Muscle layer of colon (tissue), 2 donors: ENCODE data around the gene GPHN.
"Not testable (repeated sequence)": the region's sequence is repeated elsewhere in the genome, so short reads cannot be mapped to it uniquely, and the experiment has no call there.

Source experiments
- H3K27ac ChIP-seq: one replicate; pipeline ENCODE4 v1.7.0; 2013; ENCODE audit warnings: low read depth, mild to moderate bottlenecking, low read length, moderate library complexity
- H3K27me3 ChIP-seq, 2 donors: one replicate each; pipeline ENCODE4 v1.7.0; 2013; ENCODE audit warnings: low read length in 2 of 2, mild to moderate bottlenecking in 2 of 2; ENCODE audit not compliant: insufficient read depth in 2 of 2, control insufficient read depth in 1 of 2
- H3K36me3 ChIP-seq: one replicate; pipeline ENCODE4 v1.7.0; 2013; ENCODE audit warnings: mild to moderate bottlenecking, low read length; ENCODE audit not compliant: insufficient read depth
- H3K4me1 ChIP-seq: one replicate; pipeline ENCODE4 v1.7.0; 2013; ENCODE audit warnings: mild to moderate bottlenecking, low read length; ENCODE audit not compliant: insufficient read depth
- H3K4me3 ChIP-seq, 2 donors: one replicate each; pipeline ENCODE4 v1.7.0; 2013; ENCODE audit warnings: low read length in 2 of 2, low read depth in 1 of 2, mild to moderate bottlenecking in 1 of 2, moderate library complexity in 1 of 2
- H3K9ac ChIP-seq: one replicate; pipeline ENCODE4 v1.7.0; 2013; ENCODE audit warnings: low read length
- H3K9me3 ChIP-seq: one replicate; pipeline ENCODE4 v1.7.0; 2013; ENCODE audit warnings: mild to moderate bottlenecking, low read length
- donor health status: abdominal sarcoma.
- donor health status: Adenocarcinoma of cecum.

Gene GPHN

GRCh38 chr14:66824251-66824650 lies 316.3 kb downstream of the GPHN start:
- Histone ChIP-seq H3K27me3 (no peaks in the 10 kb centered on the region), H3K36me3 (no peaks in the 10 kb centered on the region), H3K4me3 (no peak overlapping the region)

DNA sequence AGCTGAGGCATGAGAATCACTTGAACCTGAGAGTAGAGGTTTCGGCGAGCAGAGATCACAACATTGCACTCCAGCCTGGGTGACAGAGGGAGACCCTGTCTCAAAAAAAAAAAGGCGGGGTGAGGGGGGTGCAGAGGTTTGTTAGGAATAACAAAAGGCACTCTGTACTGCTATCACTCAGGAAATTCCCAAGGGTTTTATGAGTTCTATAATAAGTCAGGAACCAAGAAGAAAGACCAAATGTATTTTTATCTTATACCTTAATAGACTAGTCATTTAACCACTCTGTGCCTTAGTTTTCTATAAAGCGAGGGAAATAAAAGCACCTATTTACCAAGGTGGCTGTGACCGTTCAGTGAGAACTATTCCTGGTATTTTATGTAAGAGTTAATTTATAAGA lies 319.2 kb downstream of the GPHN start:
- H3K4me3 ChIP-seq, result no peak overlapping the region
- H3K9me3 ChIP-seq, result no peaks in the 10 kb centered on the region
- no peaks in the 10 kb centered on the region for H3K27me3 ChIP-seq
- no peaks in the 10 kb centered on the region for H3K4me1 ChIP-seq
- H3K27ac ChIP-seq, result no peak overlapping the region
- no peaks in the 10 kb centered on the region for H3K36me3 ChIP-seq
- no peak overlapping the region for H3K9ac ChIP-seq

More at GRCh38 chr14:66824251-66824650, 316.3 kb downstream of the GPHN start:
- Histone ChIP-seq H3K27ac (no peak overlapping the region), H3K4me1 (no peaks in the 10 kb centered on the region), H3K9ac (no peak overlapping the region), H3K9me3 (no peaks in the 10 kb centered on the region)

- Histone ChIP-seq H3K27ac (no peak overlapping the region), H3K4me1 (no peaks in the 10 kb centered on the region), H3K27me3 (no peaks in the 10 kb centered on the region), H3K9ac (no peak overlapping the region), H3K4me3 (no peak overlapping the region), H3K36me3 (no peaks in the 10 kb centered on the region), H3K9me3 (no peaks in the 10 kb centered on the region)
Observed at GRCh38 chr14:66831173-66831572, 323.2 kb downstream of the GPHN start.

DNA sequence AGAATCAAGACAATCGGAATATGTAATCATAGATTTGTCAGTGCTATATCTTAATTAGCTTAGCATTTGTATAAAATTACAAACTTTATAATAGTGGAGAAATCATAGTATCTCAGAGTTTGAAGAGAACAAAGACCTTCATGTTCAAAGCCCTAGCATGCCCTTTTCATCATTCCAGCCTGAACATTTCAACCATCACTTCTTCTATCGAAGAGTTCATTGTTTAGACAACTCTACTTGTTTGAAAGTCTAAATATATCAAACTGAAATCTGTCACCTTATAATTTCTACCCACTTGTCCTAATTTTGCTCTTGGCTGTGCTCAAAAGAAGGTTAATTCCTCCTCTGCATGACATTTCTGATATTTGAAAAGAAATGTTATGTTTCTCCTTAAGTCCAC lies 325.9 kb downstream of the GPHN start:
- Histone ChIP-seq H3K27me3 (no peaks in the 10 kb centered on the region), H3K9me3 (no peaks in the 10 kb centered on the region), H3K9ac (no peak overlapping the region), H3K27ac (no peak overlapping the region), H3K4me1 (no peaks in the 10 kb centered on the region), H3K36me3 (no peaks in the 10 kb centered on the region), H3K4me3 (no peak overlapping the region)

- H3K4me1 ChIP-seq, H3K4me3 ChIP-seq, H3K9me3 ChIP-seq, H3K27me3 ChIP-seq, H3K27ac ChIP-seq, H3K9ac ChIP-seq, H3K36me3 ChIP-seq: not testable (repeated sequence)
Observed at GRCh38 chr14:66837436-66837835, 329.5 kb downstream of the GPHN start.

GRCh38 chr14:66842911-66843512 lies 335.1 kb downstream of the GPHN start:
- Histone ChIP-seq H3K27ac (no peak overlapping the region), H3K36me3 (no peaks in the 10 kb centered on the region), H3K9me3 (no peaks in the 10 kb centered on the region), H3K27me3 (no peaks in the 10 kb centered on the region), H3K4me3 (no peak overlapping the region), H3K9ac (no peak overlapping the region), H3K4me1 (no peaks in the 10 kb centered on the region)

DNA sequence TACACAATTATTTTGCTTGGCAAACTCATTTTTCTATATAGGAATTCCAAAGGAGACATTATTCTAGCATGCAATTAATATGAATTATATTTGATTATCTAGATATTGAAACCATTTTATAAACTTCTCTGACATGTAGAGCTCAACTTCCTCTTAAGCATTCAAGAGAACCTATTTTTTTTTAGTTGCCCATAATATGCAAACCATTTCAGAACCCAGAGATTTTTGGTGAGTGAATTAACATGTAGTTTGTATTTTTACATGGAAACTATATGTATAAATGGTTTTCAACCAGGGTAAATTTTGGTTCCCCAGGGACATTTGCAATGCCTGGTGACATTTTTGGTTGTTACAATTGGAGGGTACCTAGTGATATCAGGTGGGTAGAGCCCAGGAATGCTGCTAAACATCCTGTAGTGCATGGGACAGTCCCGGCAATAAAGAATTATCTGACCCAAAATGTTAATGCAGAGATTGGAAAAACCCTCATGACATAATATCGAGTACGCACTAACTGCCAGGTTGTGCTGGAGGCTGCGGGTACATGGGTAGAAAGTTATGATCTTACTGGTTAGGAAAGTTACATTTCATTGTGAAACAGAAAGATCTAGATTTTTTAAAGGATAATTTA lies 342.4 kb downstream of the GPHN start:
- no peak overlapping the region for H3K27ac ChIP-seq
- no peaks in the 10 kb centered on the region for H3K4me1 ChIP-seq
- H3K9ac ChIP-seq, result no peak overlapping the region

DNA sequence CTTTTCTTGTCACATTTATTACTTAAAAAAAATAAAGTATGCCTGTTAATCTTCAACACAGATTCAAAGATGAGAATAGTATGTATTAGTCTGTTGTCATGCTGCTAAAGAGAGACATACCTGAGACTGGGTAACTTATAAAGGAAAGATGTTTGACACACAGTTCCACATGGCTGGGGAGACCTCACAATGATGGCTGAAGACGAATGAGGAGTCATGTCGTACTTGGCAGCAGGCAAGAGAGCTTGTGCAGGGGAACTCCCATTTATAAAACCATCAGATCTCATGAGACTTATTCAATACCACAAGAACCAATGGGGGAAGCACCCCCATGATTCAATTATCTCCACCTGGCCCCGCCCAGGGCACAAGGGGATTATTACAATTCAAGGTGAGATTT lies 345.4 kb downstream of the GPHN start:
- H3K4me3 ChIP-seq, result no peak overlapping the region
- no peak overlapping the region for H3K27ac ChIP-seq
- H3K9me3 ChIP-seq, result no peaks in the 10 kb centered on the region
- H3K36me3 ChIP-seq, result no peaks in the 10 kb centered on the region
- H3K4me1 ChIP-seq, result no peaks in the 10 kb centered on the region
- no peak overlapping the region for H3K9ac ChIP-seq
- H3K27me3 ChIP-seq, result no peaks in the 10 kb centered on the region

More for the DNA sequence above, 342.4 kb downstream of the GPHN start:
- no peaks in the 10 kb centered on the region for H3K36me3 ChIP-seq
- H3K4me3 ChIP-seq, result no peak overlapping the region
- H3K27me3 ChIP-seq, result no peaks in the 10 kb centered on the region
- H3K9me3 ChIP-seq, result no peaks in the 10 kb centered on the region

GRCh38 chr14:66857867-66858266 lies 349.9 kb downstream of the GPHN start:
- Histone ChIP-seq H3K9ac (no peak overlapping the region), H3K4me1 (no peaks in the 10 kb centered on the region), H3K27ac (no peak overlapping the region), H3K9me3 (no peaks in the 10 kb centered on the region), H3K27me3 (no peaks in the 10 kb centered on the region), H3K36me3 (no peaks in the 10 kb centered on the region), H3K4me3 (no peak overlapping the region)

DNA sequence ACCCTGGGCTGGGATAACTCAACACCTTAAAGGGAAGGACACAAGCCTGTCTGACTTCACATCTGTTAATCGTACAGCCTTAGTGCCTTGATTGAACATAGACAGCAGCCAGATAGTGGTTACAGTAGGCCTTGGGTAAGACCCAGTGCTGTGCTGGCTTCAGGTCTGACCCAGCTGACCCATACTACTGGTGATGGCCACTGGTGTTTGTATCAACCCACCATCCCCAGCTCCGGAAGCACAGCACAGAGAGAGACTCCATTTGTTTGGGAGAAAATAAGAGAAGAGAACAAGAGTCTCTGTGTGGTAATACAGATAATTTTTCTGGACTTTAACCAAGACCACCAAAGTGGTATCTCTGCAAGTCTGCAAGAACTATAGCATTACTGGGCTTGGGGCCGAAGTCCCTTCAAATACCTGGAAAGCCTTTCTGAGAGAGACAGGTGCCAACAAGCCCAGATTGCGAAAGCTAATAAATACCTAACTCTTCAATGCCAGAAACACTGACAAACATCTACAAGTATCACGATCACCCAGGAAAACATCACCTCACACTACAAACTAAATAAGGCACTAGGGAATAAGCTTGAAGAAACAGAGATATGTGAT lies 351.2 kb downstream of the GPHN start:
- Histone ChIP-seq H3K27me3 (no peaks in the 10 kb centered on the region), H3K36me3 (no peaks in the 10 kb centered on the region), H3K9ac (no peak overlapping the region), H3K4me3 (no peak overlapping the region), H3K4me1 (no peaks in the 10 kb centered on the region), H3K9me3 (no peaks in the 10 kb centered on the region), H3K27ac (no peak overlapping the region)

GRCh38 chr14:66881596-66881995 lies 373.6 kb downstream of the GPHN start:
- Histone ChIP-seq H3K27ac (no peak overlapping the region), H3K4me1 (no peaks in the 10 kb centered on the region), H3K36me3 (no peaks in the 10 kb centered on the region), H3K27me3 (no peaks in the 10 kb centered on the region), H3K4me3 (no peak overlapping the region), H3K9ac (no peak overlapping the region), H3K9me3 (no peaks in the 10 kb centered on the region)

DNA sequence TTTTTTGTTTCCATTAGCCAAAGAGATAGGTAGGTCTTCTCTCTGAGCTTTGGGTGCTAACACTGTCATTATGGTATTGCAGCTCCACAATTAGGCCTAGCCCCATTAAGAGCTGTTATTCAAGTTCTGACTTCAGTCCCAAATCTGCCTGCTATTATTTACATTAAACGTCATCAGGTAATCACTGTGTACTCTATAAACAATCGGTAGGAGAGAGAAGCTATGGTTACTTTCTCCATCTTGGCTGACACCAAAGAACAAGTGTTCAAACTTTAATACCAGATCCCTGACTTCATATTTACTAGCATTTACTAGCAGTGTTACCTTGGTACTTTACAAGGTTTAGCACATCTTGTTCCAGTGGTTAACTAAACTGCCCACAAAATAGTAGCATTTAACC lies 376.2 kb downstream of the GPHN start:
- Histone ChIP-seq H3K9ac (no peak overlapping the region), H3K36me3 (no peaks in the 10 kb centered on the region), H3K4me1 (no peaks in the 10 kb centered on the region), H3K4me3 (no peak overlapping the region), H3K9me3 (peaks cover 5% of the 10 kb centered on the region), H3K27me3 (no peaks in the 10 kb centered on the region), H3K27ac (no peak overlapping the region)
